Measurements from ENCODE around the gene INPP5K. TPM values are rescaled to one million over a fixed set of nuclear protein-coding genes. Genes with fewer than 3 reads are reported as not detected.
A peak's percentile ranks its signal among the peaks of the same experiment; 100 is the strongest.

Gene INPP5K
- total RNA-seq, 4 donors from 2014 or later, result 18.4 to 44.3 (median 35.0) TPM

GRCh38 chr17:1470071-1470754 lies 46.2 kb downstream of the INPP5K start:
- Histone ChIP-seq H3K27ac (no peak overlapping the region), H3K4me1 (peaks cover 0 to 4% (median 0%) of the 10 kb centered on the region in 3 donors), H3K9me3 (no peaks in the 10 kb centered on the region), H3K4me3 (no peak overlapping the region), H3K27me3 (no peaks in the 10 kb centered on the region), H3K36me3 (peaks cover 38 to 100% (median 52%) of the 10 kb centered on the region in 3 donors)
- TF ChIP-seq POLR2A (IDR thresholded peaks at IDR 0.05), result no peak
- no peak for TF ChIP-seq CTCF (IDR thresholded peaks at IDR 0.05)
- no peak for DNase-seq
- intact Hi-C loops (cut with DNase I), result no loop called here
- WGBS, 2 donors, result 74 to 80% methylated on average over 18 to 23 of the region's 33 CpGs

GRCh38 chr17:1469231-1469852 lies 47.1 kb downstream of the INPP5K start:
- H3K27ac ChIP-seq, result no peak overlapping the region
- TF ChIP-seq POLR2A (IDR thresholded peaks at IDR 0.05) (no peak), CTCF (IDR thresholded peaks at IDR 0.05) (no peak)
- peaks cover 38 to 100% (median 43%) of the 10 kb centered on the region in 3 donors for H3K36me3 ChIP-seq
- H3K4me3 ChIP-seq, result no peak overlapping the region
- no peaks in the 10 kb centered on the region for H3K9me3 ChIP-seq
- 76 to 88% methylated on average over 21 to 23 of the region's 28 CpGs for WGBS, 2 donors
- no peaks in the 10 kb centered on the region for H3K4me1 ChIP-seq
- DNase-seq, result no peak
- intact Hi-C loops (cut with DNase I), result no loop called here
- no peaks in the 10 kb centered on the region for H3K27me3 ChIP-seq

GRCh38 chr17:1467898-1468492 lies 48.4 kb downstream of the INPP5K start:
- 85 to 87% methylated on average over 5 to 14 of the region's 21 CpGs for WGBS, 2 donors
- Histone ChIP-seq H3K36me3 (peaks cover 38 to 93% (median 42%) of the 10 kb centered on the region in 3 donors), H3K9me3 (no peaks in the 10 kb centered on the region), H3K27ac (peak overlapping the region in 1 of 4 donors; percentile 16), H3K4me3 (no peak overlapping the region), H3K4me1 (peaks cover 0 to 8% (median 0%) of the 10 kb centered on the region in 3 donors), H3K27me3 (no peaks in the 10 kb centered on the region)
- no peak for TF ChIP-seq POLR2A (IDR thresholded peaks at IDR 0.05)
- TF ChIP-seq CTCF (IDR thresholded peaks at IDR 0.05), result no peak
- intact Hi-C loops (cut with DNase I), result no loop called here
- no peak for DNase-seq

- no peak for DNase-seq
- H3K9me3 ChIP-seq, result no peaks in the 10 kb centered on the region
- H3K36me3 ChIP-seq, result peaks cover 38 to 86% (median 42%) of the 10 kb centered on the region in 3 donors
- no CpG with 5 or more reads among the region's 16 CpGs for WGBS, 2 donors
- H3K4me3 ChIP-seq, result no peak overlapping the region
- TF ChIP-seq POLR2A (IDR thresholded peaks at IDR 0.05), result no peak
- no peak for TF ChIP-seq CTCF (IDR thresholded peaks at IDR 0.05)
- no peaks in the 10 kb centered on the region for H3K27me3 ChIP-seq
- no peak overlapping the region for H3K27ac ChIP-seq
- intact Hi-C loops (cut with DNase I), result no loop called here
- peaks cover 0 to 15% (median 0%) of the 10 kb centered on the region in 3 donors for H3K4me1 ChIP-seq
Measured at GRCh38 chr17:1467258-1467657, 49.2 kb downstream of the INPP5K start.

GRCh38 chr17:1464186-1464585 lies 52.2 kb downstream of the INPP5K start:
- H3K4me3 ChIP-seq, result no peak overlapping the region
- no peak for TF ChIP-seq CTCF (IDR thresholded peaks at IDR 0.05)
- TF ChIP-seq POLR2A (IDR thresholded peaks at IDR 0.05), result no peak
- no peak for DNase-seq
- H3K9me3 ChIP-seq, result no peaks in the 10 kb centered on the region
- no peaks in the 10 kb centered on the region for H3K27me3 ChIP-seq
- intact Hi-C loops (cut with DNase I), result no loop called here
- H3K36me3 ChIP-seq, result peaks cover 9 to 55% (median 20%) of the 10 kb centered on the region in 3 donors
- no peak overlapping the region for H3K27ac ChIP-seq
- 60 to 73% methylated on average over 1 to 3 of the region's 8 CpGs for WGBS, 2 donors
- H3K4me1 ChIP-seq, result peaks cover 10 to 37% (median 14%) of the 10 kb centered on the region in 3 donors
